ENCODE measurements around the gene LIMS2. TPM values are rescaled to one million over a fixed set of nuclear protein-coding genes. Genes with fewer than 3 reads are reported as not detected.

Gene LIMS2
- total and polyA plus RNA-seq, 2 of the 8 experiments (the other 6 are each of a cell fraction or from before 2014, with no cell fraction given): 3.3 to 4.8 TPM

GRCh38 chr2:127650041-127650784 is 25.1 kb downstream of the LIMS2 start (continued):
- no peak for TF ChIP-seq GABPA (IDR thresholded peaks at IDR 0.05; ENCODE audit: borderline replicate concordance, insufficient read depth, low read length)
- TF ChIP-seq TBP (IDR thresholded peaks at IDR 0.05; ENCODE audit: low read depth, low read length): no peak
- TF ChIP-seq CEBPB (IDR thresholded peaks at IDR 0.05; ENCODE audit: low read depth, low read length): no peak
- no peak for TF ChIP-seq TEAD4 (IDR thresholded peaks at IDR 0.05; ENCODE audit: low read depth, low read length)
- TF ChIP-seq BCL11A (IDR thresholded peaks at IDR 0.05; ENCODE audit: low read depth in 2 of 2, low read length in 2 of 2): no peak
- no peak for TF ChIP-seq MAX (IDR thresholded peaks at IDR 0.05)
- no peak for TF ChIP-seq HDAC6 (IDR thresholded peaks at IDR 0.05; ENCODE audit: low read depth, low read length)
- TF ChIP-seq BRCA1 (IDR thresholded peaks at IDR 0.05; ENCODE audit: low read depth, low read length): no peak
